CD4-positive, alpha-beta T cell treated with Interleukin-4 for 4 hours (primary cell): ENCODE results near the gene SEMA3A.
"Not testable (repeated sequence)": the region's sequence is repeated elsewhere in the genome, so short reads cannot be mapped to it uniquely, and the experiment has no call there.

Experiments used
- DNase-seq: peaks from one replicate; pipeline ENCODE4 v3.0.0-alpha.2; 2020

The SEMA3A gene

DNA sequence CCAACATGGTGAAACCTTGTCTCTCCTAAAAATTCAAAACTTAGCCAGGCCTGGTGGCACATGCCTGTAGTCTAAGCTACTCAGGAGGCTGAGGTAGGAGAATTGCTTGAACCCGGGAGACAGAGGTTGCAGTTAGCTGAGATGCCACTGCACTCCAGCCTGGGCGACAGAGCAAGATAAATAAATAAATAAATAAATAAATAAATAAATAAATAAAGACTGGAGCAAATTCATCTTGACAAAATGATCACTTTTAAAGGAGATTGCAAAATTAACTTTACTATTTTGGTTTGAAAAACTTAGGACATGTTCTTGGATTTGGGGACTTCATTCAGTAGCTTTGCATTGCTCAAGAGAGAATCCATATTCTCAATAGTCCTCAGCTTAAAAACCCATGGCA, 137.0 kb downstream of the SEMA3A start:
- no peak for DNase-seq

DNA sequence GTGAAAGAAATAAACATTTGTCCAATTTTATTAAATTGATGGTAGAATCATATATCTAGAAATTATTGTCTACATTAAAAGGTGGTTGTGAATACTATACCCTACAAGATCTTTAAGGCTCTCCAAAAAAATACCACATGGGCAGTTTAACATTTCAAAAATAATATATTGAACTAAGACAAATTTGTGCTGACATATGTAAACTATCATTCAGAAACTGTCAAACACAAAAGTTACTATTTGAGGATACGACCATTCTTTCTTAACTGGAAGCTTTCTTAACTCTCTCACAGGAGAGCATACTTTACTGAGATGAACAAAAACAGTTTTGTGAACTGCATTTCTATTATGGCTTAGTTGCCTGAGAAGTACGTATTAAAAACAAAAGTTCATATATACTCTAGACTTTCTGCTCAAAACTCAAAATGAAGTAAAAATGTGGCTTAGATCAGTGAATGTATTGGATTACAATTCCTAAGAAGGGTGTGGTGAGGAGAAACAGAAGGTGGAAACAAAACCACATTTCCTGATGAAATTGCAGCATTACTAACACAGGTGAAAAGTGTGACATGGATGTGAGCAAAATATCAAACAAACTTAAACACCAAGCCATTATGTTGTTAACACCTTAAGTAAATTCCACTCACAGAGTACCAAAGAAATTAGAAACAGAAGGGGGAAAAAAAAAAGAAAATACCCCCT, 138.5 kb downstream of the SEMA3A start:
- DNase-seq: no peak

DNA sequence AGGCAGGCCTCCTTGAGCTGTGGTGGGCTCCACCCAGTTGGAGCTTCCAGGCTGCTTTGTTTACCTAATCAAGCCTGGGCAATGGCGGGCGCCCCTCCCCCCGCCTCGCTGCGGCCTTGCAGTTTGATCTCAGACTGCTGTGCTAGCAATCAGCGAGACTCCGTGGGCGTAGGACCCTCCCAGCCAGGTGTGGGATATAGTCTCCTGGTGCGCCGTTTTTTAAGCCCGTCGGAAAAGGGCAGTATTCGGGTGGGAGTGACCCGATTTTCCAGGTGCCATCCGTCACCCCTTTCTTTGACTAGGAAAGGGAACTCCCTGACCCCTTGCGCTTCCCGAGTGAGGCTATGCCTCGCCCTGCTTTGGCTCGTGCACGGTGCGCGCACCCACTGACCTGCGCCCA, 139.4 kb downstream of the SEMA3A start:
- DNase-seq: not testable (repeated sequence)

GRCh38 chr7:84049071-84049836, 145.3 kb downstream of the SEMA3A start:
- DNase-seq: no peak

DNA sequence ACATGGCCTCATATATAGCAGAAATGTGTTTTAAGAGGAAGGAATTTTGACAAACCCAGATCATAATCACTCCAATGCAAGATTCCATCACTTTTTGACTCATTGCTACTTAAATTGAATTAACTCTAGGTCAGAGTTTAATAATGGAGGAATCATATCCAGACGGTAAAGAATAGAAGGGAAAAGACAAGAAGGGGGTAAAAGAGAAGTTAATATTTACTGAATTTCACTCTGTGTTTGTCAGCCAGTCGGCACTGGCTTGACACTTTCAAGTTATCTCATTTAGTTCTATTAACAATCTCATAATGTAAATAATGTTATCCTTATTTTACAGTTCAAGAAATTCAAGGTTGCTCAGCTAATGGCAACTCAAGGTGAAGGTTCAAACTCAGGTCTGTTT, 147.5 kb downstream of the SEMA3A start:
- no peak for DNase-seq

- no peak for DNase-seq
Measured at GRCh38 chr7:84044834-84045233, 149.8 kb downstream of the SEMA3A start.

DNA sequence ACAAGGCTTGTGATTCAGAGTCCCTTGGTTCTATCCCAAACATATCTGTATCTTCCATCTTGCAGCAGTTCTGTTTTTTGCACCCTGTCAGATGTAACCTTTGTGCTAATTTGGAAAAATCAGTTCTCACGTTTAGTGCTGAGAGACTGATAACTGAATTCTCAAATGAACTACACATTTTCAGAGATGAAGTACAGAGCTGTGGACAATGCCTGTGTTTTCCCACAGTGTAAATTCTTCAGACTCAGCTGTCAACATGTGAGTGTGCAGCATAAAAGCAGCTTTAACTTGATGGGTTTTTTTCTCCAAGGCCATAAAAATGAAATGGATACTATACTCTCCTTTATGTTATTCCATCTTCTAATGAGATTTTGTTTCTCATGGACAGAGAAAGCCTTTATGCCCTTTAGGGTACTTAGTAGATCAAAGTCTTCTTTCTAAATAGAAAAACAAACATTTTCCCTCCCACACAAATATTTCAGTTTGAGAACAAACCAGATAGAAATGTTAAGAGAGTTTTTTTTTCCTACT, 150.9 kb downstream of the SEMA3A start:
- no peak for DNase-seq

- no peak for DNase-seq
Measured at GRCh38 chr7:84042110-84042539, 152.5 kb downstream of the SEMA3A start.

- DNase-seq: no peak
Measured at GRCh38 chr7:84041649-84042048, 152.9 kb downstream of the SEMA3A start.

- no peak for DNase-seq
Measured at GRCh38 chr7:84040355-84040754, 154.2 kb downstream of the SEMA3A start.

- DNase-seq: no peak
Measured at GRCh38 chr7:84039432-84039831, 155.2 kb downstream of the SEMA3A start.

DNA sequence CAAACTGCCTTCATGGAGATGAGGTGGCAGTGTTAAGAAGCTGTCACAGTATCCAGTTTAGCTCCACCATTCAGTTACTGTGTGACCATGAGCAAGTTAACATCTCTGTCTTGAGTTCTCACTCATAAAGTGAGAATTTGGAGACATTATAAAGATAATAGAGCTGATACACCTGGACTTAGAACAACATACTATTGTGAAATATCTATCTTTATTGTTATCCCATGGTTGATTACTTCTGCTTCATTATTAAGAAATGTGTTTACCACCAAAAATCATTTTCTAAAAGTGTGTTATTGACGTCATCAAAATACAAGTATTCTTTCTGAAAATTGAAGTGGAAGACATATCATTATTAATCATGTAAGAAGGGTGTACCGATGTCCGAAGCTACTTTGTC, 166.9 kb downstream of the SEMA3A start:
- DNase-seq: no peak

- no peak for DNase-seq
Measured at GRCh38 chr7:84025332-84025927, 169.2 kb downstream of the SEMA3A start.

DNA sequence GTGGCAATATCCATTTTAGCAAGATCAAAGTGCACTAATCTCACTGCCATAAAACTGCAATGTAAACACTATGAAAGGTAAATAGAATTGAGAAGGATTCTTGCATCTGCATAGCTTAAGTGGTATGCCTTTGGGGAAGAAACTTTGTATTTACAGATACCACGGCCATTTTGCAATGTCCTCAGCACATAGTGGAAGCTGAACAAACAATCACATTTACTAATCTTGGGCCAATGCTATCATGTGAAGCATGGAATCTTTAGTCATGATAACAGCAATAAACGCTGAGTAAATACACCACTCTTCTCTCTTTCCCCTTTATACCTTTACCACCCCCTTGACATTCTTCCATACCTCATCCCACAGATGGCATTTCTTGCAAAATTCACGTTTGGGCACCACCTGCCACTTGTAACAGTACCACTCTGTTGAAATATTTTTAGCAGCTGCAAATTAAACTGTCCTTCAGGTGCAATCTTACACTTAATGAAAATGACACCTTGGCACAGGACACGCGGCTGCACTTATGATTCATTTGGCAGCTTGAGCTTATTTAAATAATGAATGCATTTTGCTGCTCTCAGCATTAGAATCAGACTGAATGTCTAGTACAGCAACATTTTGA, 171.8 kb downstream of the SEMA3A start:
- no peak for DNase-seq

DNA sequence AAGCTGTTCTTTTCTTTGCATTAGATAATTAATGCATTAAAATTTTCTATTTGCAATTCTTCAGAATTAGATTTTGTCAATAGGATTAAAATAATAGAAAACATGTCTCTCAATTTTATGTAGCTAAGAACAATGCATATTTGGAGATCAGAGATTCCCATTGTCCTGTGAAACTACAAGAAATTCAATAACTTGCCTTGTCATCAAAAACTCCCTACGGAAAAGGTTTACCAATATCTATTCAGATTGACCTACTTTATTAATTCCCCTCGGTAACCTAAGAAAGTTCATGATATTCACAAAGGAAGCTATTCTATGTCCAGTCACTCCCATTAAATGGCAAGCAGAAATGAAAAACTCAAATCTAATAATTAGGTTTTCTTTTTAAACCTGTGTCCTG, 172.6 kb downstream of the SEMA3A start:
- no peak for DNase-seq

- DNase-seq: no peak
Measured at GRCh38 chr7:84021292-84021908, 173.2 kb downstream of the SEMA3A start.

GRCh38 chr7:84017651-84018050, 176.9 kb downstream of the SEMA3A start:
- DNase-seq: no peak

DNA sequence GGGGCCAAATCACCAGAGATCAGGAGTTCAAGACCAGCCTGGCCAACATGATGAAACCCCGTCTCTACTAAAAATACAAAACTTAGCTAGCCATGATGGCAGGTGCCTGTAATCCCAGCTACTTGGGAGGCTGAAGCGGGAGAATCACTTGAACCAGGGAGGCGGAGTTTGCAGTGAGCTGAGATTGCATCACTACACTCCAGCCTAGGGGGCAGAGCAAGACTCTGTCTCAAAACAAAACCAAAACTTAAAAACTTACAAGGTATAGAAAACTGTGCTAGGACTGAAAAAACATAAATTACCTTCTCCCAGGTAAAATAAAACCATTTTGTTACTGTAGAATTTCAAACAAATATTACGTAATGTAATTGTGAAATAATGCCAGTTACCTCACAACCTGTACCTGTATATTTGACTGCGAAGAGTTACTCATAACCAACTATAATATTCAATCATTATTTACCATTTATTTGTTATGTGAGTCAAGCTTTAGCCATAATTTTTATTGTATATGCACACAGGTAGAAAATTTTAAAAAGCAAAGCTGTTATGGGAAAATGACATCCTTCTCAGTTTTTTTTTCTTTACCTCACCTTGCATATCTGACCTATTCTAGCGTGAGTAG, 180.9 kb downstream of the SEMA3A start:
- no peak for DNase-seq

GRCh38 chr7:84009782-84010181, 184.8 kb downstream of the SEMA3A start:
- no peak for DNase-seq

- DNase-seq: no peak
Measured at GRCh38 chr7:84009051-84009450, 185.5 kb downstream of the SEMA3A start.

DNA sequence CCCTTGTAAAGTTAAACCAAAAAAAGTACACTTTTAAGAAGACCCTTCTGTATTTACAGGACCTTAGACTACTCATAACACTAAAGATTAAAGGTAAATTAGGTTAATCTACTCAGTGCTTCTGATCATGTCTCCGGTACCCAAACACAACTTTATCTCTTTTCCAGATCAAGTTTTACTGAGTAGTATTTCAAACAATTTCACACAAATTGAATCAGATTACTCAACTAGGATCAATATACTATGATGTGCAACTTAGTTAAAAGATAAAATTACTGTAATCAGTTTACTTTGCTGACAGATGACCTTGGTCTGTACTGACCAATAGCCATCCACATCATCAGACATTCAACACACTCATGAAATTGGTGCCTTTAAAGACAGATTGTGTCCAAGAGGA, 191.4 kb downstream of the SEMA3A start:
- no peak for DNase-seq

DNA sequence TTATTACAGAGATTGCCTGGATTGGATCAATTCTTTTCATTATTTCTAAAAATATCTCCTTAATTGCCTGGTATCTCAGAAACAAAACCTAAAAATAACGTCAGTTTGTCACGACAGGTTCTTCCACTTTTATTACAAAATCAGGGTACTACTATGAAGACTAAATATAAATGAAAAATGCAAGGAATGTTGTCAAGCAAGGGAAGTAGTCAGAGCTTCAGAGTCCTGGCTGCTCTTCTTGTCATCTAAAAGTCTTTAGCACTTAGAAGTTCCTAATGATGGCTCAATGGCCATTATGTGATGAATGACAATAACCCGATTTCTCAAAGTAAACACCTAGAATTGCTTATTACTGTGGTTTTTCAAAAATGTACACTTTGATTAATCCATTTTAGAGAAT, 192.2 kb downstream of the SEMA3A start:
- DNase-seq: no peak
